Heart left ventricle (tissue), 16 donors: ENCODE measurements around the gene TARDBP. TPM values are rescaled to one million over a fixed set of nuclear protein-coding genes. Genes with fewer than 3 reads are reported as not detected.

Source experiments
- ATAC-seq, 4 donors: fragments of 200-7000 bp; cut with Tn5 transposase; one replicate each; pipeline ENCODE4 v1.9.1; 2020 to 2022; ENCODE audit warnings: moderate library complexity in 4 of 4, mild to moderate bottlenecking in 3 of 4, moderate number of reproducible peaks in 1 of 4
- DNase-seq, 5 donors: peaks; one replicate each; pipeline ENCODE4 v3.0.0-alpha.2; 2020
- H3K27ac ChIP-seq, 12 donors: fragments of 200-600 bp; sonication (generic) in 4 of 12; one replicate each; pipeline versions ENCODE4 v1.5.0 to v1.8.0; 2016 to 2022; ENCODE audit warnings: mild to moderate bottlenecking in 2 of 12
- H3K27me3 ChIP-seq, 9 donors: fragments of 200-600 bp; sonication (generic) in 2 of 9; one replicate each; pipeline versions ENCODE4 v1.5.1 to v1.8.0; 2016 to 2022; ENCODE audit warnings: mild to moderate bottlenecking in 3 of 9
- H3K36me3 ChIP-seq, 9 donors: fragments of 200-600 bp; sonication (generic) in 2 of 9; one replicate each; pipeline versions ENCODE4 v1.5.0 to v1.8.0; 2018 to 2022; ENCODE audit warnings: mild to moderate bottlenecking in 2 of 9
- H3K4me1 ChIP-seq, 12 donors: fragments of 200-600 bp; sonication (generic) in 4 of 12; one replicate each; pipeline versions ENCODE4 v1.5.0 to v1.8.0; 2016 to 2022; ENCODE audit warnings: mild to moderate bottlenecking in 3 of 12
- H3K4me3 ChIP-seq, 12 donors: fragments of 200-600 bp; sonication (generic) in 4 of 12; one replicate each; pipeline versions ENCODE4 v1.5.0 to v1.8.0; 2017 to 2022; ENCODE audit warnings: mild to moderate bottlenecking in 9 of 12, moderate library complexity in 4 of 12
- H3K9me3 ChIP-seq, 12 donors: fragments of 200-600 bp; sonication (generic) in 4 of 12; one replicate each; pipeline versions ENCODE4 v1.5.0 to v1.8.0; 2016 to 2022; ENCODE audit warnings: mild to moderate bottlenecking in 1 of 12
- CTCF ChIP-seq, 12 donors: fragments of 200-600 bp; sonication (generic) in 4 of 12; IDR thresholded peaks; one replicate each; pipeline versions ENCODE4 v1.5.0 to v1.8.0; 2018 to 2022; ENCODE audit warnings: antibody characterized with exemption in 12 of 12, mild to moderate bottlenecking in 5 of 12
- POLR2A ChIP-seq, 2 donors: fragments of 450-650 bp; IDR thresholded peaks; one replicate each; pipeline ENCODE4 v1.6.1; 2017; ENCODE audit warnings: antibody characterized with exemption in 2 of 2, mild to moderate bottlenecking in 2 of 2, moderate library complexity in 2 of 2
- WGBS, 4 donors: extraction: QIAGEN DNeasy Blood & Tissue Kit in 2 of 4; methylation state at CpG; one replicate each; pipeline versions ENCODE4 v1.1.5 to v1.1.7; 2013 to 2018; 5-methylcytosine and 5-hydroxymethylcytosine counted together
- intact Hi-C, 10 donors: fragments of 100-400 bp; cut with DNase I; formaldehyde crosslinking; loops; one replicate each; pipeline versions ENCODE4 v1.11.1 to v1.14.2; 2022
- long read RNA-seq, 3 donors: library from polyadenylated mRNA; unstranded; transcript quantifications; one replicate each; pipeline ENCODE4 v2.0.0, GENCODE V29; 2020 to 2021
- polyA plus RNA-seq, 2 donors: library from polyadenylated mRNA; stranded (reverse); fragments of 200-250 nt; gene quantifications; one replicate each; pipeline ENCODE4 v1.2.3, GENCODE V29; 2013
- total RNA-seq, 9 donors: library from RNA; depleted of rRNA in 2 of 9; stranded (reverse); fragments of >200 nt in 2 of 9; fragmentation: NEBNext Ultra II Directional in 3 of 9; extraction: Animal tissue kit (Norgen Biotek cat#: 25700) in 3 of 9; gene quantifications; one replicate each; pipeline versions ENCODE4 v1.1.0 to v1.2.4, GENCODE V29; 2016 to 2023
- donor health status: ischemic (EF 13 %, LVEDD 7.1; RV severe dilation, severe dysfunction).
- donor health status: healthy with polysubstance abuse.
- donor health status: DM: no; HTN: yes; CAD: no.
- donor health status: DM: no; HTN: no; CAD: no.
- donor health status: ischemic (EF 25% LVEDD 6.9; RV normal size, moderate dysfunction).
- donor health status: ischemic (EF 25% LVEDD 5.7; RV mildly dilated, moderate dysfunction).
- donor health status: healthy.
- donor health status: DM: yes; HTN: yes; CAD: no.
- donor health status: ischemic (EF 35%, LVEDD 5.7; RV mildly dilated, moderate dysfunction).
- donor health status: nonischemic (EF 11% LVEDD 7.7; RV severe dilation, severe dysfunction).
- donor health status: DM: yes; HTN: yes; CAD: no.
- donor health status: PGD.
- donor health status: ischemic (EF 29% LVEDD 5.4; RV normal size, mild dysfunction).
- donor health status: nonischemic (EF 23%, LVEDD 6.1; RV moderate dilation, normal function).

TARDBP gene
- total RNA-seq (100 to 1,000 TPM in 6 of 9 donors, 10 to 100 TPM in 3; 66.9 to 115 (median 103) TPM), polyA plus RNA-seq (100 to 1,000 TPM in 1 of 2 donors, 10 to 100 TPM in 1; 66.3 to 138 TPM)
- long read RNA-seq, donor 1, full-length matches to known transcripts, result 89 of 99 reads
- long read RNA-seq, donor 1, partial matches to known transcripts, result 4 of 99 reads
- long read RNA-seq, donor 1, other reads (novel, unspliced or antisense), result 6 of 99 reads
- long read RNA-seq, donor 2, full-length matches to known transcripts, result 285 of 323 reads
- long read RNA-seq, donor 2, partial matches to known transcripts, result 16 of 323 reads
- long read RNA-seq, donor 2, other reads (novel, unspliced or antisense), result 22 of 323 reads
- long read RNA-seq, donor 3, full-length matches to known transcripts, result 109 of 119 reads
- long read RNA-seq, donor 3, partial matches to known transcripts, result 6 of 119 reads
- long read RNA-seq, donor 3, other reads (novel, unspliced or antisense), result 4 of 119 reads

- H3K9me3 ChIP-seq, result no peaks in the 10 kb centered on the region
- no peak for TF ChIP-seq CTCF (IDR thresholded peaks at IDR 0.05)
- TF ChIP-seq POLR2A (IDR thresholded peaks at IDR 0.05), result peak; percentile 64 to 90
- no peaks in the 10 kb centered on the region for H3K27me3 ChIP-seq
- peak; percentile 95 to 98 (median 97) for ATAC-seq
- H3K27ac ChIP-seq, result peak within 1 kb of the TSS; percentile 81 to 98 (median 94)
- peaks cover 8 to 43% (median 41%) of the 10 kb centered on the region in 9 donors for H3K36me3 ChIP-seq
- DNase-seq, result peak; percentile 90 to 94 (median 91)
- peaks cover 5 to 43% (median 33%) of the 10 kb centered on the region in 12 donors for H3K4me1 ChIP-seq
- intact Hi-C loops, result no loop called here
- WGBS, 4 donors, result 0 to 1% (median 0%) methylated on average over 42 to 94 of the region's 94 CpGs
- peak within 1 kb of the TSS; percentile 67 to 100 (median 92) for H3K4me3 ChIP-seq
Observed at GRCh38 chr1:11012260-11013159, at the start of gene TARDBP. Gene TARDBP (plus strand): TSS chr1:11012654. CDS start chr1:11013728, 1,074 bp downstream.

GRCh38 chr1:10965546-10966226 is 46.8 kb upstream of the TARDBP start:
- H3K9me3 ChIP-seq, result no peaks in the 10 kb centered on the region
- intact Hi-C loops, result no loop called here
- peak overlapping the region in 4 of 12 donors; percentile 34 to 78 (median 42) for H3K27ac ChIP-seq
- H3K4me3 ChIP-seq, result no peak overlapping the region
- ATAC-seq (peak in 3 of 4 donors; percentile 6 to 49 (median 29)), DNase-seq (peak in 2 of 5 donors; percentile 38)
- TF ChIP-seq CTCF (IDR thresholded peaks at IDR 0.05) (no peak), POLR2A (IDR thresholded peaks at IDR 0.05) (no peak)
- no peaks in the 10 kb centered on the region for H3K36me3 ChIP-seq
- H3K27me3 ChIP-seq, result peaks cover 0 to 9% (median 0%) of the 10 kb centered on the region in 9 donors
- WGBS, 4 donors, result 48 to 65% (median 55%) methylated on average over 10 of the region's 10 CpGs
- peaks cover 0 to 52% (median 4%) of the 10 kb centered on the region in 12 donors for H3K4me1 ChIP-seq

- intact Hi-C loops, result no loop called here
- peaks cover 0 to 42% (median 4%) of the 10 kb centered on the region in 12 donors for H3K4me1 ChIP-seq
- peaks cover 0 to 3% (median 0%) of the 10 kb centered on the region in 9 donors for H3K27me3 ChIP-seq
- WGBS, 4 donors, result 78 to 87% (median 81%) methylated on average over 3 of the region's 3 CpGs
- ATAC-seq (no peak), DNase-seq (no peak)
- H3K27ac ChIP-seq, result peak overlapping the region in 1 of 12 donors; percentile 78
- TF ChIP-seq CTCF (IDR thresholded peaks at IDR 0.05) (no peak), POLR2A (IDR thresholded peaks at IDR 0.05) (no peak)
- H3K4me3 ChIP-seq, result no peak overlapping the region
- H3K9me3 ChIP-seq, result no peaks in the 10 kb centered on the region
- H3K36me3 ChIP-seq, result no peaks in the 10 kb centered on the region
Observed at GRCh38 chr1:10967090-10967489, 45.4 kb upstream of the TARDBP start.
